ENCODE results near the gene OFD1.

The OFD1 gene, protein sequence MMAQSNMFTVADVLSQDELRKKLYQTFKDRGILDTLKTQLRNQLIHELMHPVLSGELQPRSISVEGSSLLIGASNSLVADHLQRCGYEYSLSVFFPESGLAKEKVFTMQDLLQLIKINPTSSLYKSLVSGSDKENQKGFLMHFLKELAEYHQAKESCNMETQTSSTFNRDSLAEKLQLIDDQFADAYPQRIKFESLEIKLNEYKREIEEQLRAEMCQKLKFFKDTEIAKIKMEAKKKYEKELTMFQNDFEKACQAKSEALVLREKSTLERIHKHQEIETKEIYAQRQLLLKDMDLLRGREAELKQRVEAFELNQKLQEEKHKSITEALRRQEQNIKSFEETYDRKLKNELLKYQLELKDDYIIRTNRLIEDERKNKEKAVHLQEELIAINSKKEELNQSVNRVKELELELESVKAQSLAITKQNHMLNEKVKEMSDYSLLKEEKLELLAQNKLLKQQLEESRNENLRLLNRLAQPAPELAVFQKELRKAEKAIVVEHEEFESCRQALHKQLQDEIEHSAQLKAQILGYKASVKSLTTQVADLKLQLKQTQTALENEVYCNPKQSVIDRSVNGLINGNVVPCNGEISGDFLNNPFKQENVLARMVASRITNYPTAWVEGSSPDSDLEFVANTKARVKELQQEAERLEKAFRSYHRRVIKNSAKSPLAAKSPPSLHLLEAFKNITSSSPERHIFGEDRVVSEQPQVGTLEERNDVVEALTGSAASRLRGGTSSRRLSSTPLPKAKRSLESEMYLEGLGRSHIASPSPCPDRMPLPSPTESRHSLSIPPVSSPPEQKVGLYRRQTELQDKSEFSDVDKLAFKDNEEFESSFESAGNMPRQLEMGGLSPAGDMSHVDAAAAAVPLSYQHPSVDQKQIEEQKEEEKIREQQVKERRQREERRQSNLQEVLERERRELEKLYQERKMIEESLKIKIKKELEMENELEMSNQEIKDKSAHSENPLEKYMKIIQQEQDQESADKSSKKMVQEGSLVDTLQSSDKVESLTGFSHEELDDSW

DNA sequence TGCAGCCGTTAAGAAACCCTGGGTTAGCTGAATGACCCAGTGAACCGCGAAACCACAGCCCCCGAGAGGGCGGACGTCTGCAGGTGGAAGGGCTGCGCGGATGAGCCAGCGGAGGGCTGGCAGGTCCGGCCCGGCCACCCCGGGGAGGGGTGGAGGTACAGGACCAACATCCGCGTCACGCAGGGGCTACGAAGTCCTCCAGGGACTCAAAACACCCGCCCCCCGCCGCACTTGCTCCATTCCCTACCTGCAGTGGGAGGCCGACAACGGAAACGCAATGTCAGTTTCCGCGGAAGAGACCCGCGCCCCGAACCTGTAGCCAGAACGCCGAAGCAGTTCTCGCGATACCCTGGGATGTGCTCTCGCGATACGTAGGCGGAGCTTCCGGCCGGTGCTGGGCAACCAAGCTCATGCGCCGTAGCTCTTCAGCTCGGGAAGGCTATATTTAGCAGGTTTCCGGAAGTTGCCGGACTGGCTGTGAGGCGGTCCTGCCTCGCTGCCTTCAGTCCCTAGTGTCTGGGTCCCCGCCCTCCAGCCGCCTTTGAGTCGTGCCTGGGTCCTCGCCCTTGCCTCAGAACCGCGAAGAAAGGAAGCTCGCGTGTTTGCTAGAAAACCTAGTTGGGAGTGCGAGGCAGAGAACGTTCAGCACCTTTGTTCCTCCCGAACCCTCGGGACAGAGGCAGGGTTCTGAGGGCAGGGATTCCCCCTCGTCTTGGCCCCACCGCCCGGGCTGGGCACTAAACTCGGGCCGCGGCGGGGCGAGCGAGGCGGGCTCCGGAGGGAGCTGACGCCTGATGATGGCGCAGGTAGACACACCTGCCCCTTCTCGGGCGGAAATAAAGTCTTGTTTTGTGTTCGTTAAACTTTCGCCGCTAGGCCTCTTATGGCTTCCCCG lies at the start of gene OFD1, which contains the start of gene TRAPPC2:
TSS of gene OFD1 (plus strand) at position 471 of the 895 bp plus-strand sequence. CDS start at position 795, 324 bp downstream.
TSS of gene TRAPPC2 (minus strand) at position 343 of the 895 bp plus-strand sequence. CDS start 14,657 bp downstream, outside the sequence.
- H3K79me2 ChIP-seq (ENCODE audit: low read length) = peaks cover 57% of the 10 kb centered on the region
- no peaks in the 10 kb centered on the region for H4K20me1 ChIP-seq (ENCODE audit: insufficient read depth, low read length)
- peak within 1 kb of the TSS; percentile 85 for H3K4me2 ChIP-seq (ENCODE audit: low read length)
- peak within 1 kb of the TSS; percentile 92 for H3K9ac ChIP-seq (ENCODE audit: low read length)
- peak within 1 kb of the TSS; percentile 94 for H3K4me3 ChIP-seq (ENCODE audit: low read length)
- H3K36me3 ChIP-seq (replicated peaks; ENCODE audit: low read depth, low read length) = peaks cover 23% of the 10 kb centered on the region
- H3K4me1 ChIP-seq (ENCODE audit: low read length) = peaks cover 38% of the 10 kb centered on the region
- peak within 1 kb of the TSS; percentile 69 for H2AFZ ChIP-seq (ENCODE audit: low read depth, low read length)
- H3K27me3 ChIP-seq (ENCODE audit: low read depth, low read length) = no peaks in the 10 kb centered on the region
- no peaks in the 10 kb centered on the region for H3K9me3 ChIP-seq (ENCODE audit: insufficient read depth, low read length)
- H3K27ac ChIP-seq (ENCODE audit: low read length) = peak within 1 kb of the TSS; percentile 99
- TF ChIP-seq EZH2phosphoT487 (IDR thresholded peaks at IDR 0.05; ENCODE audit: low read depth) = no peak
- TF ChIP-seq, protein P1, sequence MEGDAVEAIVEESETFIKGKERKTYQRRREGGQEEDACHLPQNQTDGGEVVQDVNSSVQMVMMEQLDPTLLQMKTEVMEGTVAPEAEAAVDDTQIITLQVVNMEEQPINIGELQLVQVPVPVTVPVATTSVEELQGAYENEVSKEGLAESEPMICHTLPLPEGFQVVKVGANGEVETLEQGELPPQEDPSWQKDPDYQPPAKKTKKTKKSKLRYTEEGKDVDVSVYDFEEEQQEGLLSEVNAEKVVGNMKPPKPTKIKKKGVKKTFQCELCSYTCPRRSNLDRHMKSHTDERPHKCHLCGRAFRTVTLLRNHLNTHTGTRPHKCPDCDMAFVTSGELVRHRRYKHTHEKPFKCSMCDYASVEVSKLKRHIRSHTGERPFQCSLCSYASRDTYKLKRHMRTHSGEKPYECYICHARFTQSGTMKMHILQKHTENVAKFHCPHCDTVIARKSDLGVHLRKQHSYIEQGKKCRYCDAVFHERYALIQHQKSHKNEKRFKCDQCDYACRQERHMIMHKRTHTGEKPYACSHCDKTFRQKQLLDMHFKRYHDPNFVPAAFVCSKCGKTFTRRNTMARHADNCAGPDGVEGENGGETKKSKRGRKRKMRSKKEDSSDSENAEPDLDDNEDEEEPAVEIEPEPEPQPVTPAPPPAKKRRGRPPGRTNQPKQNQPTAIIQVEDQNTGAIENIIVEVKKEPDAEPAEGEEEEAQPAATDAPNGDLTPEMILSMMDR (IDR thresholded peaks at IDR 0.05; ENCODE audit: low read depth, low read length) = no peak

- peak overlapping the region; percentile 32 for H3K4me2 ChIP-seq (ENCODE audit: low read length)
- no peaks in the 10 kb centered on the region for H3K36me3 ChIP-seq (replicated peaks; ENCODE audit: low read depth, low read length)
- TF ChIP-seq, protein P1 (IDR thresholded peaks at IDR 0.05; ENCODE audit: low read depth, low read length) = no peak
- TF ChIP-seq EZH2phosphoT487 (IDR thresholded peaks at IDR 0.05; ENCODE audit: low read depth) = no peak
- peaks cover 3% of the 10 kb centered on the region for H4K20me1 ChIP-seq (ENCODE audit: insufficient read depth, low read length)
- peaks cover 35% of the 10 kb centered on the region for H3K4me1 ChIP-seq (ENCODE audit: low read length)
- no peaks in the 10 kb centered on the region for H3K27me3 ChIP-seq (ENCODE audit: low read depth, low read length)
- no peak overlapping the region for H3K9ac ChIP-seq (ENCODE audit: low read length)
- no peak overlapping the region; the same call in 1 of the 2 replicates for H2AFZ ChIP-seq (ENCODE audit: low read depth, low read length)
- no peaks in the 10 kb centered on the region for H3K9me3 ChIP-seq (ENCODE audit: insufficient read depth, low read length)
- peaks cover 15% of the 10 kb centered on the region for H3K79me2 ChIP-seq (ENCODE audit: low read length)
- no peak overlapping the region for H3K4me3 ChIP-seq (ENCODE audit: low read length)
- H3K27ac ChIP-seq (ENCODE audit: low read length) = no peak overlapping the region
Measured at GRCh38 chrX:13685126-13685763, 49.3 kb upstream of the OFD1 start.

DNA sequence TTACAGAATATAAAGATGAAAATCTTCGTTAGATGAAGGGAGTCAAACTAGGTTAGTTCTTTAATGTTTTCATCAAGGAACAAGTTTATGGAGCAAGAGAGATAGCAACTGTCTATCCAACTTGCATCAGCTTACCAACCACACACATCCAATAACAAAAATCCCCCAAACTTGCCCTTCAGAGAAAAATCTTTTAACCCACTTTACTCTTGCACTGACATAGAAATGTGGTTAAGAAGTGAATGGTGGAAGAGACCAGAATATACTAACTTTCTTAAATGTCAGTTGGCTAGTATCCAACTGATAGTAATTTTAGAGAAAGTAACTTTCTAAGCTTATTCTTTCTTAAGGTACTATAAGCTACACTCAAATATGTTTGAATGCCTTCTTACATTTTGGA lies 47.3 kb upstream of the OFD1 start:
- peak overlapping the region; percentile 17; the same call in 1 of the 2 replicates for H3K4me2 ChIP-seq (ENCODE audit: low read length)
- H3K4me3 ChIP-seq (ENCODE audit: low read length) = no peak overlapping the region
- no peak overlapping the region for H3K9ac ChIP-seq (ENCODE audit: low read length)
- H3K36me3 ChIP-seq (replicated peaks; ENCODE audit: low read depth, low read length) = peaks cover 2% of the 10 kb centered on the region
- H3K27ac ChIP-seq (ENCODE audit: low read length) = no peak overlapping the region
- peaks cover 34% of the 10 kb centered on the region for H3K79me2 ChIP-seq (ENCODE audit: low read length)
- H3K9me3 ChIP-seq (ENCODE audit: insufficient read depth, low read length) = no peaks in the 10 kb centered on the region
- no peaks in the 10 kb centered on the region for H3K27me3 ChIP-seq (ENCODE audit: low read depth, low read length)
- no peak for TF ChIP-seq EZH2phosphoT487 (IDR thresholded peaks at IDR 0.05; ENCODE audit: low read depth)
- TF ChIP-seq, protein P1 (IDR thresholded peaks at IDR 0.05; ENCODE audit: low read depth, low read length) = no peak
- no peak overlapping the region for H2AFZ ChIP-seq (ENCODE audit: low read depth, low read length)
- peaks cover 50% of the 10 kb centered on the region for H3K4me1 ChIP-seq (ENCODE audit: low read length)
- peaks cover 8% of the 10 kb centered on the region for H4K20me1 ChIP-seq (ENCODE audit: insufficient read depth, low read length)
